Liver (tissue), 9 donors: Measurements from ENCODE around the gene PCSK4. TPM values are rescaled to one million over a fixed set of nuclear protein-coding genes. Genes with fewer than 3 reads are reported as not detected.

Source experiments
- DNase-seq: peaks from one replicate; pipeline ENCODE4 v3.0.0-alpha.2; 2017; ENCODE audit warnings: low spot score
- H3K27ac ChIP-seq, 2 donors: one replicate each; pipeline ENCODE4 v1.7.0; 2013; ENCODE audit warnings: inconsistent platforms in 2 of 2, low read length in 2 of 2, control low read depth in 1 of 2, low read depth in 1 of 2, mild to moderate bottlenecking in 1 of 2
- H3K27me3 ChIP-seq, 4 donors: one replicate each; pipeline versions ENCODE4 v1.6.1 to v1.7.0; 2013; ENCODE audit warnings: low read length in 3 of 4, inconsistent platforms in 1 of 4, mild to moderate bottlenecking in 1 of 4, moderate library complexity in 1 of 4; ENCODE audit not compliant: control insufficient read depth in 4 of 4, insufficient read depth in 4 of 4
- H3K36me3 ChIP-seq, 4 donors: one replicate each; pipeline versions ENCODE4 v1.6.1 to v1.7.0; 2013; ENCODE audit warnings: low read length in 3 of 4, mild to moderate bottlenecking in 3 of 4, low read depth in 1 of 4, moderate library complexity in 1 of 4; ENCODE audit not compliant: control insufficient read depth in 4 of 4, insufficient read depth in 3 of 4
- H3K4me1 ChIP-seq, 4 donors: one replicate each; pipeline versions ENCODE4 v1.6.1 to v1.7.0; 2013; ENCODE audit warnings: low read length in 3 of 4, mild to moderate bottlenecking in 3 of 4, moderate library complexity in 1 of 4; ENCODE audit not compliant: control insufficient read depth in 4 of 4, insufficient read depth in 4 of 4
- H3K4me3 ChIP-seq, 3 donors: one replicate each; pipeline versions ENCODE4 v1.6.1 to v1.7.0; 2013; ENCODE audit warnings: low read length in 3 of 3, control low read depth in 1 of 3, low read depth in 1 of 3, mild to moderate bottlenecking in 1 of 3
- H3K9ac ChIP-seq, 2 donors: one replicate each; pipeline ENCODE4 v1.7.0; 2013; ENCODE audit warnings: low read length in 2 of 2, mild to moderate bottlenecking in 2 of 2, moderate library complexity in 2 of 2, control low read depth in 1 of 2, low read depth in 1 of 2
- H3K9me3 ChIP-seq, 4 donors: one replicate each; pipeline versions ENCODE4 v1.6.1 to v1.7.0; 2013; ENCODE audit warnings: low read length in 3 of 4; ENCODE audit not compliant: control insufficient read depth in 4 of 4
- CTCF ChIP-seq: fragments of 150-350 bp; IDR thresholded peaks from 2 replicates; pipeline ENCODE4 v1.5.1; 2017; ENCODE audit warnings: improper control_type of control experiment, low read depth, low read length; ENCODE audit not compliant: missing input control
- EGR1 ChIP-seq, 2 donors: IDR thresholded peaks; 2 replicates each; pipeline ENCODE4 v1.6.1; 2016 to 2018; ENCODE audit warnings: antibody characterized with exemption in 2 of 2, low read depth in 2 of 2
- FOXA1 ChIP-seq: IDR thresholded peaks from 2 replicates; pipeline ENCODE4 v1.6.1; 2016; ENCODE audit warnings: antibody characterized with exemption
- FOXA2 ChIP-seq: IDR thresholded peaks from 2 replicates; pipeline ENCODE4 v1.6.1; 2016; ENCODE audit warnings: antibody characterized with exemption
- GABPA ChIP-seq, 2 donors: IDR thresholded peaks in 1 of 2; conservative IDR thresholded peaks in 1 of 2; 2 replicates each; pipeline ENCODE4 v1.6.1; 2016; ENCODE audit warnings: antibody characterized with exemption in 2 of 2, mild to moderate bottlenecking in 1 of 2, moderate library complexity in 1 of 2
- HNF4A ChIP-seq, 2 donors: conservative IDR thresholded peaks; 2 replicates each; pipeline ENCODE4 v1.6.1; 2016; ENCODE audit warnings: antibody characterized with exemption in 2 of 2, mild to moderate bottlenecking in 2 of 2
- HNF4G ChIP-seq: IDR thresholded peaks from 2 replicates; pipeline ENCODE4 v1.6.1; 2016; ENCODE audit warnings: antibody characterized with exemption
- JUND ChIP-seq, 2 donors: IDR thresholded peaks; 2 replicates each; pipeline ENCODE4 v1.6.1; 2016; ENCODE audit warnings: antibody characterized with exemption in 2 of 2
- NR2F2 ChIP-seq: IDR thresholded peaks from 2 replicates; pipeline ENCODE4 v1.6.1; 2016; ENCODE audit warnings: antibody characterized with exemption
- RAD21 ChIP-seq, 2 donors: IDR thresholded peaks; 2 replicates each; pipeline ENCODE4 v1.6.1; 2016; ENCODE audit warnings: antibody characterized with exemption in 2 of 2, mild to moderate bottlenecking in 2 of 2
- RXRA ChIP-seq, 2 donors: IDR thresholded peaks; 2 replicates each; pipeline ENCODE4 v1.6.1; 2017 to 2018; ENCODE audit warnings: antibody characterized with exemption in 2 of 2, mild to moderate bottlenecking in 1 of 2
- SP1 ChIP-seq: IDR thresholded peaks from 2 replicates; pipeline ENCODE4 v1.6.1; 2018; ENCODE audit warnings: antibody characterized with exemption, mild to moderate bottlenecking
- TAF1 ChIP-seq: conservative IDR thresholded peaks from 2 replicates; pipeline ENCODE4 v1.6.1; 2016; ENCODE audit warnings: antibody characterized with exemption, mild to moderate bottlenecking
- YY1 ChIP-seq: IDR thresholded peaks from 2 replicates; pipeline ENCODE4 v1.6.1; 2016; ENCODE audit warnings: antibody characterized with exemption, mild to moderate bottlenecking
- WGBS: extraction: QIAGEN DNeasy Blood & Tissue Kit; methylation state at CpG from one replicate; pipeline ENCODE4 v1.1.7; 2013; 5-methylcytosine and 5-hydroxymethylcytosine counted together
- polyA plus RNA-seq, 2 donors: library from polyadenylated mRNA; stranded (reverse) in 1 of 2; unstranded in 1 of 2; fragments of 200-250 nt in 1 of 2; fragments of >200 nt in 1 of 2; fragmentation: Nextera tagmentation in 1 of 2; extraction: Ambion mirVana in 1 of 2; gene quantifications; one replicate each; pipeline versions ENCODE4 v1.2.1 to v1.2.3, GENCODE V29; 2013 to 2015
- total RNA-seq, 2 donors: library from RNA; depleted of rRNA; stranded (reverse); fragments of >200 nt; gene quantifications; one replicate each; pipeline ENCODE4 v1.2.3, GENCODE V29; 2014
- TF ChIP-seq, protein P1 (sequence below): IDR thresholded peaks from 2 replicates; pipeline ENCODE4 v1.6.1; 2016; ENCODE audit warnings: antibody characterized with exemption
- TF ChIP-seq, protein P2 (sequence below): IDR thresholded peaks from 2 replicates; pipeline ENCODE4 v1.6.1; 2016; ENCODE audit warnings: antibody characterized with exemption
- TF ChIP-seq, protein P3 (sequence below): IDR thresholded peaks from 2 replicates; pipeline ENCODE4 v1.6.1; 2016; ENCODE audit warnings: antibody characterized with exemption
- TF ChIP-seq, protein P4 (sequence below): IDR thresholded peaks from 2 replicates; pipeline ENCODE4 v1.6.1; 2016; ENCODE audit warnings: antibody characterized with exemption, mild to moderate bottlenecking
- donor health status: healthy.
- donor health status: healthy.
- donor health status: healthy.
- donor health status: healthy.
- donor health status: healthy.

PCSK4 gene
- total and polyA plus RNA-seq, 4 donors, result 0.60 to 2.6 (median 1.9) TPM

GRCh38 chr19:1510807-1511206 is 20.7 kb upstream of the PCSK4 start (continued):
- no peak for TF ChIP-seq EGR1 (IDR thresholded peaks at IDR 0.05; ENCODE audit: low read depth in 2 of 2)
- no peak for TF ChIP-seq SP1
- TF ChIP-seq, protein P1, sequence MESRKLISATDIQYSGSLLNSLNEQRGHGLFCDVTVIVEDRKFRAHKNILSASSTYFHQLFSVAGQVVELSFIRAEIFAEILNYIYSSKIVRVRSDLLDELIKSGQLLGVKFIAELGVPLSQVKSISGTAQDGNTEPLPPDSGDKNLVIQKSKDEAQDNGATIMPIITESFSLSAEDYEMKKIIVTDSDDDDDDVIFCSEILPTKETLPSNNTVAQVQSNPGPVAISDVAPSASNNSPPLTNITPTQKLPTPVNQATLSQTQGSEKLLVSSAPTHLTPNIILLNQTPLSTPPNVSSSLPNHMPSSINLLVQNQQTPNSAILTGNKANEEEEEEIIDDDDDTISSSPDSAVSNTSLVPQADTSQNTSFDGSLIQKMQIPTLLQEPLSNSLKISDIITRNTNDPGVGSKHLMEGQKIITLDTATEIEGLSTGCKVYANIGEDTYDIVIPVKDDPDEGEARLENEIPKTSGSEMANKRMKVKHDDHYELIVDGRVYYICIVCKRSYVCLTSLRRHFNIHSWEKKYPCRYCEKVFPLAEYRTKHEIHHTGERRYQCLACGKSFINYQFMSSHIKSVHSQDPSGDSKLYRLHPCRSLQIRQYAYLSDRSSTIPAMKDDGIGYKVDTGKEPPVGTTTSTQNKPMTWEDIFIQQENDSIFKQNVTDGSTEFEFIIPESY, result no peak

DNA sequence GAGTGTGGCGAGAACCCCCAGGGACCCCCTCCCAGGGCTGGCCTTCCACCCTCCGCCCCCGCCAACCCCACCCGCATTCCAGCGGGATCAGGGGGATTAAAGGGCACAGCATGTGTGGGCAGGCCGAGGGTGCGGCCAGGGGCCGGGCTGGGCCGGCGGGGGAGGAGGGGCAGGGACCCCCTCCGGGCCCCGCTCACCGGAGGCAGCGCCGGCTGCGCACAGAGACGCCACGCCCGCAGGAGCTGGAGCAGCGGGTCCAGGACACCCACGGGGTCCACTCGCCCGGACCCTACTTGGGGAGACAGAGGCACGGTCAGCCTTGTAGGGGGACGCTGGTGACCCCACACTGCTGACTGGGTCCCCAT is 20.3 kb upstream of the PCSK4 start:
- H3K9me3 ChIP-seq, result no peaks in the 10 kb centered on the region
- H3K9ac ChIP-seq, result no peak overlapping the region
- peaks cover 0 to 3% (median 0%) of the 10 kb centered on the region in 4 donors for H3K27me3 ChIP-seq
- H3K27ac ChIP-seq, result no peak overlapping the region
- peaks cover 3 to 25% (median 15%) of the 10 kb centered on the region in 4 donors for H3K4me1 ChIP-seq
- no peak for DNase-seq
- TF ChIP-seq TAF1, result no peak
- TF ChIP-seq, protein P2, sequence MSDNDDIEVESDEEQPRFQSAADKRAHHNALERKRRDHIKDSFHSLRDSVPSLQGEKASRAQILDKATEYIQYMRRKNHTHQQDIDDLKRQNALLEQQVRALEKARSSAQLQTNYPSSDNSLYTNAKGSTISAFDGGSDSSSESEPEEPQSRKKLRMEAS, result no peak
- TF ChIP-seq HNF4G, result no peak
- TF ChIP-seq RXRA (IDR thresholded peaks at IDR 0.05), result no peak
- TF ChIP-seq, protein P3, sequence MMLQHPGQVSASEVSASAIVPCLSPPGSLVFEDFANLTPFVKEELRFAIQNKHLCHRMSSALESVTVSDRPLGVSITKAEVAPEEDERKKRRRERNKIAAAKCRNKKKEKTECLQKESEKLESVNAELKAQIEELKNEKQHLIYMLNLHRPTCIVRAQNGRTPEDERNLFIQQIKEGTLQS, result no peak
- TF ChIP-seq, protein P1, result no peak
- TF ChIP-seq, protein P4, sequence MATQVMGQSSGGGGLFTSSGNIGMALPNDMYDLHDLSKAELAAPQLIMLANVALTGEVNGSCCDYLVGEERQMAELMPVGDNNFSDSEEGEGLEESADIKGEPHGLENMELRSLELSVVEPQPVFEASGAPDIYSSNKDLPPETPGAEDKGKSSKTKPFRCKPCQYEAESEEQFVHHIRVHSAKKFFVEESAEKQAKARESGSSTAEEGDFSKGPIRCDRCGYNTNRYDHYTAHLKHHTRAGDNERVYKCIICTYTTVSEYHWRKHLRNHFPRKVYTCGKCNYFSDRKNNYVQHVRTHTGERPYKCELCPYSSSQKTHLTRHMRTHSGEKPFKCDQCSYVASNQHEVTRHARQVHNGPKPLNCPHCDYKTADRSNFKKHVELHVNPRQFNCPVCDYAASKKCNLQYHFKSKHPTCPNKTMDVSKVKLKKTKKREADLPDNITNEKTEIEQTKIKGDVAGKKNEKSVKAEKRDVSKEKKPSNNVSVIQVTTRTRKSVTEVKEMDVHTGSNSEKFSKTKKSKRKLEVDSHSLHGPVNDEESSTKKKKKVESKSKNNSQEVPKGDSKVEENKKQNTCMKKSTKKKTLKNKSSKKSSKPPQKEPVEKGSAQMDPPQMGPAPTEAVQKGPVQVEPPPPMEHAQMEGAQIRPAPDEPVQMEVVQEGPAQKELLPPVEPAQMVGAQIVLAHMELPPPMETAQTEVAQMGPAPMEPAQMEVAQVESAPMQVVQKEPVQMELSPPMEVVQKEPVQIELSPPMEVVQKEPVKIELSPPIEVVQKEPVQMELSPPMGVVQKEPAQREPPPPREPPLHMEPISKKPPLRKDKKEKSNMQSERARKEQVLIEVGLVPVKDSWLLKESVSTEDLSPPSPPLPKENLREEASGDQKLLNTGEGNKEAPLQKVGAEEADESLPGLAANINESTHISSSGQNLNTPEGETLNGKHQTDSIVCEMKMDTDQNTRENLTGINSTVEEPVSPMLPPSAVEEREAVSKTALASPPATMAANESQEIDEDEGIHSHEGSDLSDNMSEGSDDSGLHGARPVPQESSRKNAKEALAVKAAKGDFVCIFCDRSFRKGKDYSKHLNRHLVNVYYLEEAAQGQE, result no peak
- no peak for TF ChIP-seq HNF4A (conservative IDR thresholded peaks at IDR 0.05)
- no peak for TF ChIP-seq GABPA (IDR thresholded peaks at IDR 0.05 in 1 of 2, conservative IDR thresholded peaks at IDR 0.05 in 1 of 2)
- no peak for TF ChIP-seq JUND (IDR thresholded peaks at IDR 0.05)
- TF ChIP-seq NR2F2, result no peak
- TF ChIP-seq SP1, result no peak
- TF ChIP-seq EGR1 (IDR thresholded peaks at IDR 0.05; ENCODE audit: low read depth in 2 of 2), result no peak
- TF ChIP-seq CTCF, result no peak
- no peak for TF ChIP-seq FOXA2
- TF ChIP-seq YY1, result no peak
- TF ChIP-seq RAD21 (IDR thresholded peaks at IDR 0.05), result no peak
- no peak for TF ChIP-seq FOXA1
- 45% methylated on average over 25 of the region's 25 CpGs for WGBS
- H3K36me3 ChIP-seq, result no peaks in the 10 kb centered on the region
- H3K4me3 ChIP-seq, result no peak overlapping the region
